CD4-positive, alpha-beta T cell (primary cell): Measurements from ENCODE around the gene TMEM54. TPM values are rescaled to one million over a fixed set of nuclear protein-coding genes. Genes with fewer than 3 reads are reported as not detected.

Experiments
- ATAC-seq: fragments of 200-7000 bp; cut with Tn5 transposase; one replicate; pipeline ENCODE4 v1.10.0; 2022; ENCODE audit warnings: mild to moderate bottlenecking; ENCODE audit not compliant: poor library complexity
- CTCF ChIA-PET: fragments of 350-600 bp; sonication (Branson Sonifier 250); formaldehyde crosslinking; loops from one replicate; lab custom pipeline; 2021; ENCODE audit warnings: antibody characterized with exemption, inconsistent platforms; lab: Charles Lee
- POLR2A ChIA-PET: fragments of 350-600 bp; sonication (Branson Sonifier 250); formaldehyde crosslinking; loops from one replicate; lab custom pipeline; 2021; ENCODE audit warnings: antibody characterized with exemption, inconsistent platforms; lab: Charles Lee
- DNase-seq, 14 experiments: peaks; one replicate each; pipeline ENCODE4 v3.0.0-alpha.2; 2013 to 2020; ENCODE audit warnings: mixed read lengths in 2 of 14
- H3K27ac ChIP-seq, 2 donors: one replicate each; pipeline versions ENCODE4 v1.5.1 to v1.7.0; 2013; ENCODE audit warnings: low read length in 2 of 2, low read depth in 1 of 2, mild to moderate bottlenecking in 1 of 2
- H3K27me3 ChIP-seq, 2 experiments: 1 replicate in 1 of 2; 2 replicates in 1 of 2; pipeline versions ENCODE4 v1.6.1 to v1.7.0; 2013; ENCODE audit warnings: low read length in 2 of 2, control low read depth in 1 of 2, mild to moderate bottlenecking in 1 of 2, moderate library complexity in 1 of 2; ENCODE audit not compliant: insufficient read depth in 2 of 2, control insufficient read depth in 1 of 2
- H3K36me3 ChIP-seq: one replicate; pipeline ENCODE4 v1.6.1; 2013; ENCODE audit warnings: low read length, control low read depth; ENCODE audit not compliant: insufficient read depth
- H3K4me1 ChIP-seq: one replicate; pipeline ENCODE4 v1.6.1; 2013; ENCODE audit warnings: low read length, control low read depth; ENCODE audit not compliant: insufficient read depth
- H3K4me3 ChIP-seq: one replicate; pipeline ENCODE4 v1.5.1; 2013; ENCODE audit warnings: mild to moderate bottlenecking, low read length, moderate library complexity
- H3K9me3 ChIP-seq, 2 experiments: 1 replicate in 1 of 2; 2 replicates in 1 of 2; pipeline versions ENCODE4 v1.6.1 to v1.7.0; 2013; ENCODE audit warnings: low read length in 2 of 2, mild to moderate bottlenecking in 2 of 2, control low read depth in 1 of 2, moderate library complexity in 1 of 2; ENCODE audit not compliant: control insufficient read depth in 1 of 2, insufficient read depth in 1 of 2
- H3K27ac Mint-ChIP-seq: one replicate; pipeline ENCODE4 v1.8.0; 2020; ENCODE audit warnings: mixed read lengths
- H3K27me3 Mint-ChIP-seq: one replicate; pipeline ENCODE4 v1.8.0; 2021; ENCODE audit warnings: mixed read lengths
- H3K36me3 Mint-ChIP-seq: one replicate; pipeline ENCODE4 v1.8.0; 2021; ENCODE audit warnings: low read depth, mixed read lengths
- H3K4me1 Mint-ChIP-seq: one replicate; pipeline ENCODE4 v1.8.0; 2021; ENCODE audit warnings: low read depth, mixed read lengths
- H3K4me3 Mint-ChIP-seq: one replicate; pipeline ENCODE4 v1.8.0; 2020; ENCODE audit warnings: mild to moderate bottlenecking, mixed read lengths
- H3K9me3 Mint-ChIP-seq: one replicate; pipeline ENCODE4 v1.8.0; 2020; ENCODE audit warnings: mixed read lengths
- CTCF ChIP-seq: fragments of 200-600 bp; IDR thresholded peaks from one replicate; pipeline ENCODE4 v1.8.0; 2022; ENCODE audit warnings: antibody characterized with exemption, mild to moderate bottlenecking
- intact Hi-C, 2 experiments: fragments of 100-400 bp; cut with DNase I in 1 of 2; cut with micrococcal nuclease in 1 of 2; formaldehyde crosslinking; loops; one replicate each; pipeline versions ENCODE4 v1.15.1 to v1.9.0; 2023 to 2025; cut with DNase I, micrococcal nuclease
- polyA plus RNA-seq, 2 donors: library from polyadenylated mRNA; unstranded; fragments of 120-200 nt; gene quantifications; one replicate each; pipeline ENCODE4 v1.2.1, GENCODE V29; 2013
- total RNA-seq, 174 experiments: library from RNA in 2 of 174; stranded (reverse) in 2 of 174; gene quantifications; one replicate each; pipeline ENCODE4 v1.2.3 and lab custom pipeline; 2021 to 2026

The TMEM54 gene
- not detected for total RNA-seq
- not detected for polyA plus RNA-seq (2013, experiment 1 of 2)
- 0.15 TPM for polyA plus RNA-seq (2013, experiment 2 of 2)
- 0 to 1.6 (median 0) reads per million in 172 experiments for total RNA-seq (lab: John Stamatoyannopoulos, UW)

DNA sequence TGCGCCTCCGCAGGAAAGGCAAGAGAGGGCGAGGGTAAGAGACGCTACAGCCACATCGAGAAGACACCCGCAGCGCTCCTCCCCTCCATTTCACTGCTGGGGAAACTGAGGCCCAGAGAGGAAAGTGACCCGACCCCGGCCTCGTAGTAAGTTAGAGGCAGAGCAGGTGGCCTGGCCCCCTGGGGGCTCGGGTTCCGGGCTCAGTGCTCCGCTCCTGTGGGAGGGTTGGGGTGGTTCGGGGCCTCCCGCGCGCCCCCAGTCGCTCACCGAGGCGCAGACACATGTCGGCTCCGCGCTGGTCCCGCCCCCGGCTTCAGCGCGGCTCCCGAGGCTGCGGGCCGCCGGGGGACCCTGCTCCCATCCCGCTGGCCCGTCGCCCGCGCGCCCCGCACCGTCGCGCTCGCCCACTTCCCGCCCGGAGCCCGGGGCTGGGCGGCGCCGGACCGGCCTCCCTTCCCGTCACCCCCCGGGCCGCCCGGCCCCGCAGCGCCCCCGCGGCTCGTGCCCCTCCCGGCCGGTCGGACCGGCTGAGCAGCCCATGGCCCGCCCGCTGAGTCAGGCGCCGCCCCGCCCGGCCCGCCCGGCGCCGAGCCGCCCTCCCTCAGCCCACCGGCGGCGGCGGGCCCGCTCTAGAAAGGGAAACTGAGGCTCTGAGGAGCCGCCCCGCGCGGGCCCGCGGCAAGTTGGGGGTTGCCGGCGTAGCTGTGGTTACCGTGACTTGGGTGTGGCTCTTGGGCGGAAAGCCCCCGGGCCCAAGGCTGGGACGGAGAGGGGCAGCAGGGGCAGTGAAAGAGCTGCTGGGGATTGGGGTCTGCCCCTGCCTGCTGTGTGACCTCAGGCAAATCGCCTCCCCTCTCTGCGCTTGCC is at the start of gene TMEM54:
Gene TMEM54, minus strand, starts transcription at position 434 of the 867 bp plus-strand sequence. Its CDS starts 151 bp downstream, at position 283.
- Mint-ChIP-seq H3K4me3 (peak within 1 kb of the TSS; percentile 62), H3K4me1 (peaks cover 6% of the 10 kb centered on the region), H3K27ac (no peak within 1 kb of the TSS), H3K27me3 (peaks cover 75% of the 10 kb centered on the region), H3K9me3 (no peaks in the 10 kb centered on the region), H3K36me3 (no peaks in the 10 kb centered on the region)
- peaks cover 30 to 46% of the 10 kb centered on the region in 2 experiments for H3K27me3 ChIP-seq
- peaks cover 12% of the 10 kb centered on the region for H3K4me1 ChIP-seq
- CTCF ChIA-PET: no interaction called here
- DNase-seq (peak in 3 of 14 experiments; percentile 8 to 36 (median 29)), ATAC-seq (peak; percentile 48)
- TF ChIP-seq CTCF: no peak
- H3K36me3 ChIP-seq: no peaks in the 10 kb centered on the region
- intact Hi-C loops: no loop called here
- H3K9me3 ChIP-seq: peaks cover 0 to 12% of the 10 kb centered on the region in 2 experiments
- no peak within 1 kb of the TSS for H3K27ac ChIP-seq
- POLR2A ChIA-PET: no interaction called here
- H3K4me3 ChIP-seq: peak within 1 kb of the TSS; percentile 25

- Histone ChIP-seq H3K36me3 (peaks cover 33% of the 10 kb centered on the region), H3K27ac (no peak overlapping the region), H3K4me3 (no peak overlapping the region), H3K27me3 (no peaks in the 10 kb centered on the region), H3K9me3 (no peaks in the 10 kb centered on the region), H3K4me1 (no peaks in the 10 kb centered on the region)
- Mint-ChIP-seq H3K4me1 (peaks cover 7% of the 10 kb centered on the region), H3K4me3 (no peak overlapping the region), H3K9me3 (no peaks in the 10 kb centered on the region), H3K36me3 (peaks cover 56% of the 10 kb centered on the region), H3K27me3 (no peaks in the 10 kb centered on the region), H3K27ac (no peak overlapping the region)
- intact Hi-C loops: no loop called here
- ChIA-PET POLR2A (no interaction called here), CTCF (interaction anchor here (0.6 kb wide), 1 partner anchor 49 kb away, joined by 3 read pairs; no protein-coding TSS in a partner anchor)
- no peak for DNase-seq
- TF ChIP-seq CTCF: no peak
- ATAC-seq: no peak
Observed at GRCh38 chr1:32949519-32949918, 48.3 kb upstream of the TMEM54 start.

GRCh38 chr1:32948905-32949304 is 47.7 kb upstream of the TMEM54 start:
- Mint-ChIP-seq H3K27me3 (no peaks in the 10 kb centered on the region), H3K9me3 (no peaks in the 10 kb centered on the region), H3K4me3 (no peak overlapping the region), H3K36me3 (peaks cover 62% of the 10 kb centered on the region), H3K27ac (no peak overlapping the region), H3K4me1 (peaks cover 13% of the 10 kb centered on the region)
- Histone ChIP-seq H3K4me3 (no peak overlapping the region), H3K4me1 (no peaks in the 10 kb centered on the region), H3K9me3 (no peaks in the 10 kb centered on the region), H3K36me3 (peaks cover 39% of the 10 kb centered on the region), H3K27ac (no peak overlapping the region), H3K27me3 (no peaks in the 10 kb centered on the region)
- no peak for ATAC-seq
- TF ChIP-seq CTCF: no peak
- no peak for DNase-seq
- intact Hi-C loops: no loop called here
- ChIA-PET POLR2A (no interaction called here), CTCF (interaction anchor here (0.6 kb wide), 1 partner anchor 50 kb away, joined by 3 read pairs; no protein-coding TSS in a partner anchor)
